HL-60/S4 treated with phorbol 12-myristate 13-acetate at 8.2 ng/mL for 4 days and 3 days (cell line): Measurements from ENCODE around the gene SPAG9.

Source experiments
- in situ Hi-C: fragments of 300-500 bp; cut with MboI; formaldehyde crosslinking; loops from 2 replicates; pipeline ENCODE4 v1.15.0; 2022; ENCODE audit warnings: low sequenced_read_pairs

SPAG9 gene

GRCh38 chr17:50925296-50925891 lies 195.3 kb downstream of the SPAG9 start:
- in situ Hi-C loops = no loop called here

- in situ Hi-C loops = no loop called here
These were observed 195.9 kb downstream of the SPAG9 start for GRCh38 chr17:50924800-50925199.

- in situ Hi-C loops = no loop called here
These were observed 196.4 kb downstream of the SPAG9 start for GRCh38 chr17:50924300-50924699.

GRCh38 chr17:50923611-50924010 lies 197.1 kb downstream of the SPAG9 start:
- in situ Hi-C loops = no loop called here

- in situ Hi-C loops = no loop called here
These were observed 197.8 kb downstream of the SPAG9 start for GRCh38 chr17:50922721-50923405.

- in situ Hi-C loops = no loop called here
These were observed 198.6 kb downstream of the SPAG9 start for GRCh38 chr17:50922107-50922506.

GRCh38 chr17:50920891-50921586 lies 199.6 kb downstream of the SPAG9 start:
- in situ Hi-C loops = no loop called here

- in situ Hi-C loops = no loop called here
These were observed 200.6 kb downstream of the SPAG9 start for GRCh38 chr17:50920041-50920410.

- in situ Hi-C loops = no loop called here
These were observed 201.2 kb downstream of the SPAG9 start for GRCh38 chr17:50919321-50920040.

- in situ Hi-C loops = no loop called here
These were observed 201.8 kb downstream of the SPAG9 start for GRCh38 chr17:50918933-50919296.

- in situ Hi-C loops = no loop called here
These were observed 202.4 kb downstream of the SPAG9 start for GRCh38 chr17:50918071-50918932.

GRCh38 chr17:50917418-50917743 lies 203.3 kb downstream of the SPAG9 start:
- in situ Hi-C loops = no loop called here

GRCh38 chr17:50916708-50917417 lies 203.8 kb downstream of the SPAG9 start:
- in situ Hi-C loops = no loop called here

- in situ Hi-C loops = no loop called here
These were observed 204.5 kb downstream of the SPAG9 start for GRCh38 chr17:50916026-50916707.

- in situ Hi-C loops = no loop called here
These were observed 206.1 kb downstream of the SPAG9 start for GRCh38 chr17:50914505-50915063.

GRCh38 chr17:50913120-50913519 lies 207.5 kb downstream of the SPAG9 start:
- in situ Hi-C loops = no loop called here
